PC-9 (cell line): ENCODE results near the gene LPAR1. TPM values are rescaled to one million over a fixed set of nuclear protein-coding genes. Genes with fewer than 3 reads are reported as not detected.

Experiments used
- BruUV-seq: library from RNA; stranded (reverse); fragments of 400-500 nt; replicated peaks from 2 replicates; lab custom pipeline; 2021; lab: Mats Ljungman, UMichigan
- CTCF ChIA-PET: fragments of 300-600 bp; sonication (Branson Sonifier 250); formaldehyde crosslinking; loops from one replicate; lab custom pipeline; 2022; ENCODE audit warnings: antibody characterized with exemption; lab: Charles Lee
- POLR2A ChIA-PET: fragments of 300-600 bp; sonication (Branson Sonifier 250); formaldehyde crosslinking; loops from one replicate; lab custom pipeline; 2022; ENCODE audit warnings: antibody characterized with exemption; ENCODE audit not compliant: unreplicated experiment; lab: Charles Lee
- DNase-seq, 2 experiments: peaks; one replicate each; pipeline versions ENCODE4 v3.0.0 to v3.0.0-alpha.2; 2015 to 2022; ENCODE audit warnings: mixed read lengths in 1 of 2
- H2AFZ ChIP-seq: fragments of 200-600 bp; sonication (generic); 2 replicates; pipeline ENCODE4 v1.8.1; 2017; ENCODE audit warnings: antibody characterized with exemption
- H3F3A ChIP-seq: fragments of 200-600 bp; sonication (generic); 2 replicates; pipeline ENCODE4 v1.8.1; 2017; ENCODE audit warnings: antibody characterized with exemption, mild to moderate bottlenecking, low read depth; ENCODE audit not compliant: insufficient read depth
- H3K27ac ChIP-seq: fragments of 200-600 bp; sonication (generic); 2 replicates; pipeline ENCODE4 v1.6.1; 2016; ENCODE audit warnings: mixed run types
- H3K27me3 ChIP-seq: fragments of 200-600 bp; sonication (generic); 2 replicates; pipeline ENCODE4 v1.6.1; 2016; ENCODE audit warnings: low read depth, mixed run types; ENCODE audit not compliant: insufficient read depth
- H3K36me3 ChIP-seq: fragments of 200-600 bp; sonication (generic); 2 replicates; pipeline ENCODE4 v1.6.1; 2016; ENCODE audit warnings: low read depth, mixed run types
- H3K4me1 ChIP-seq: fragments of 200-600 bp; sonication (generic); replicated peaks from 2 replicates; pipeline ENCODE4 v1.6.1; 2016; ENCODE audit warnings: mixed run types; ENCODE audit not compliant: insufficient read depth
- H3K4me2 ChIP-seq: fragments of 200-600 bp; sonication (generic); 2 replicates; pipeline ENCODE4 v1.6.1; 2017; ENCODE audit warnings: mixed run types
- H3K4me3 ChIP-seq: fragments of 200-600 bp; sonication (generic); 2 replicates; pipeline ENCODE4 v1.6.1; 2016; ENCODE audit warnings: mixed run types
- H3K79me2 ChIP-seq: fragments of 200-600 bp; sonication (generic); 2 replicates; pipeline ENCODE4 v1.6.1; 2017; ENCODE audit warnings: low read depth, mixed run types
- H3K9me2 ChIP-seq: fragments of 200-600 bp; sonication (generic); 2 replicates; pipeline ENCODE4 v1.8.1; 2017; ENCODE audit warnings: mild to moderate bottlenecking; ENCODE audit not compliant: insufficient read depth
- H3K9me3 ChIP-seq: fragments of 200-600 bp; sonication (generic); 2 replicates; pipeline ENCODE4 v1.8.1; 2016; ENCODE audit warnings: low read depth; ENCODE audit not compliant: insufficient read depth
- H4K20me1 ChIP-seq: fragments of 200-600 bp; sonication (generic); 2 replicates; pipeline ENCODE4 v1.8.1; 2017; ENCODE audit not compliant: insufficient read depth
- EZH2 ChIP-seq: fragments of 200-600 bp; sonication (generic); IDR thresholded peaks from 2 replicates; pipeline ENCODE4 v1.8.0; 2017; ENCODE audit warnings: antibody characterized with exemption, low read depth
- intact Hi-C: fragments of 100-400 bp; cut with micrococcal nuclease; formaldehyde crosslinking; loops from one replicate; pipeline ENCODE4 v1.10.0; 2022; ENCODE audit not compliant: unreplicated experiment
- total RNA-seq: library from RNA; stranded (reverse); gene quantifications from 2 replicates; pipeline ENCODE4 v1.2.3, GENCODE V29; 2021
- TF ChIP-seq, protein P1 (sequence below): fragments of 200-600 bp; sonication (generic); conservative IDR thresholded peaks from 2 replicates; pipeline ENCODE4 v1.6.1; 2017; ENCODE audit warnings: mixed run types, antibody characterized with exemption, mild to moderate bottlenecking, moderate library complexity

LPAR1 gene
- total RNA-seq, 1 experiment from 2014 or later: 11.8 TPM

DNA sequence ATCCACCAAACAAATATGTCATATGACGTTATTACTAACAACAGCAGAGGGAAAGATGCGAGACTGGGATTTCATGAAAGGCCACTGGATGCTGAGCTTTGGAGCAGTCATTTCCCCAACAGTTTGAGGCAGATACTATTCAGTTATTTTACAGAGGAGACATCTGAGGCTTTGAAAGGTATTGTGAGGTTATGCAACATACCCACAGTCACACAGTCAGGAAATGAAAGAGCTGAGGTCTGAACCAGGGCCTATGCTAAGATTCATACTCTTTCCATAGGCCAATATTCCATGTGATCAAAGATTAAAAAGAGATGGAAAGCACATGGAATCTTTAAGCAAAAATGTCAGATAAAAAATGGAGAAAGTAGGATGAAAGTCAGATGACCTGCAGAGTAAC, 63.0 kb downstream of the LPAR1 start:
- H3K27me3 ChIP-seq: no peaks in the 10 kb centered on the region
- no peak overlapping the region for H3K4me2 ChIP-seq
- peaks cover 9% of the 10 kb centered on the region; the same call in 1 of the 2 replicates for H3K79me2 ChIP-seq
- H3K9me3 ChIP-seq: peaks cover 3% of the 10 kb centered on the region; the same call in 1 of the 2 replicates
- ChIA-PET CTCF (no interaction called here), POLR2A (no interaction called here)
- TF ChIP-seq EZH2: no peak
- TF ChIP-seq, protein P1, sequence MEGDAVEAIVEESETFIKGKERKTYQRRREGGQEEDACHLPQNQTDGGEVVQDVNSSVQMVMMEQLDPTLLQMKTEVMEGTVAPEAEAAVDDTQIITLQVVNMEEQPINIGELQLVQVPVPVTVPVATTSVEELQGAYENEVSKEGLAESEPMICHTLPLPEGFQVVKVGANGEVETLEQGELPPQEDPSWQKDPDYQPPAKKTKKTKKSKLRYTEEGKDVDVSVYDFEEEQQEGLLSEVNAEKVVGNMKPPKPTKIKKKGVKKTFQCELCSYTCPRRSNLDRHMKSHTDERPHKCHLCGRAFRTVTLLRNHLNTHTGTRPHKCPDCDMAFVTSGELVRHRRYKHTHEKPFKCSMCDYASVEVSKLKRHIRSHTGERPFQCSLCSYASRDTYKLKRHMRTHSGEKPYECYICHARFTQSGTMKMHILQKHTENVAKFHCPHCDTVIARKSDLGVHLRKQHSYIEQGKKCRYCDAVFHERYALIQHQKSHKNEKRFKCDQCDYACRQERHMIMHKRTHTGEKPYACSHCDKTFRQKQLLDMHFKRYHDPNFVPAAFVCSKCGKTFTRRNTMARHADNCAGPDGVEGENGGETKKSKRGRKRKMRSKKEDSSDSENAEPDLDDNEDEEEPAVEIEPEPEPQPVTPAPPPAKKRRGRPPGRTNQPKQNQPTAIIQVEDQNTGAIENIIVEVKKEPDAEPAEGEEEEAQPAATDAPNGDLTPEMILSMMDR: no peak
- H4K20me1 ChIP-seq: no peaks in the 10 kb centered on the region
- no TSS peak for BruUV-seq
- H3F3A ChIP-seq: peaks cover 9% of the 10 kb centered on the region; the same call in 1 of the 2 replicates
- H3K27ac ChIP-seq: no peak overlapping the region
- no peaks in the 10 kb centered on the region for H3K9me2 ChIP-seq
- H3K4me3 ChIP-seq: no peak overlapping the region
- peaks cover 7% of the 10 kb centered on the region; the same call in 1 of the 2 replicates for H3K36me3 ChIP-seq
- no peak overlapping the region for H2AFZ ChIP-seq
- peaks cover 16% of the 10 kb centered on the region for H3K4me1 ChIP-seq
- DNase-seq: no peak
- intact Hi-C loops: loop anchor here (5.0 to 10.0 kb wide), 3 partner anchors 42 to 320 kb away; partner anchors contain the start of gene LPAR1

DNA sequence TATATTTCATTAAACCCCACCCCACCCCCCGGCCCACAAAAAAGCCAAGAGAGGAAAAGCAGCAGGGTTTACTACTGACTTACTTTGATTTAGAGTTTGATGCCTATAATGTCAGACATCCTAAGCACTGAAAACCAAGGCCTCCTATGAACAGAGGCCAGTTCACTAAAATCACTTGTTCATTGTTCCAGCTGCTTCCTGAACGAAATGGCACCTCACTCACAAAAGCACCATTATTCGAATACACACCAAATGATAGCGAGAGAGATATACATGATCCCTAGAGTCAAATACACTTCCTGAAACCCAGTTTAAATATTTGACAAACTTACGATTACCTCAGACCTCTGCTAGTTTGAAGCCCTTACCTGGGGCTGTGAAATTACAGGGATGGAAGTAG, 66.6 kb downstream of the LPAR1 start:
- H3K27ac ChIP-seq: no peak overlapping the region
- H3K4me2 ChIP-seq: no peak overlapping the region
- TF ChIP-seq EZH2: no peak
- TF ChIP-seq, protein P1: no peak
- no peak for DNase-seq
- POLR2A ChIA-PET: no interaction called here
- H3K4me1 ChIP-seq: peaks cover 20% of the 10 kb centered on the region
- no peaks in the 10 kb centered on the region for H3K27me3 ChIP-seq
- no peak overlapping the region for H2AFZ ChIP-seq
- H3K36me3 ChIP-seq: peaks cover 15% of the 10 kb centered on the region
- H3F3A ChIP-seq: peaks cover 21% of the 10 kb centered on the region; the same call in 1 of the 2 replicates
- H3K79me2 ChIP-seq: peaks cover 9% of the 10 kb centered on the region; the same call in 1 of the 2 replicates
- BruUV-seq: no TSS peak
- H3K4me3 ChIP-seq: no peak overlapping the region
- no peaks in the 10 kb centered on the region for H3K9me2 ChIP-seq
- intact Hi-C loops: loop anchor here (5.0 to 10.0 kb wide), 2 partner anchors 224 to 323 kb away; no protein-coding TSS in a partner anchor
- no peaks in the 10 kb centered on the region for H3K9me3 ChIP-seq
- H4K20me1 ChIP-seq: no peaks in the 10 kb centered on the region
- CTCF ChIA-PET: interaction anchor here (0.9 kb wide), 1 partner anchor 208 kb away, joined by 6 read pairs; no protein-coding TSS in a partner anchor

DNA sequence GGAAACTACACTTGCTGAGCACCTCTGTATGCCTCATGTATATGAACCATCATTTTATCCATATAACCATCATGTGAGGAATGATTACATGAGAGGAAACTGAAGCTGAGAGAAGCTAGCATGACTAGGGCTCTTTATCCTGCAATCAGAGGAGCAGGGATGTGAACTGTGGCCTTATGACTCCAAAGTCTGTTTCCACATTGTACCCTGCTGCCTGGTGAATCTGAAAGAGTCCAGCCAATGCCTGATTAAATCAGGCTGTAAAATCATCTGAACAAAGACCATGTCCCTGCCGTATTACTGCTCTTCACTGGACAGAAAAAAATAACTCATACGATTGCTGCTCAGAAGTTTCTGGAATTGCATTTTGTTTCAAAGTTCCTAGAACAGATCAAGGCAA, 67.0 kb downstream of the LPAR1 start:
- no peak overlapping the region for H2AFZ ChIP-seq
- no peak overlapping the region for H3K4me3 ChIP-seq
- H3K27ac ChIP-seq: no peak overlapping the region
- peaks cover 17% of the 10 kb centered on the region for H3K4me1 ChIP-seq
- TF ChIP-seq, protein P1: no peak
- TF ChIP-seq EZH2: no peak
- no peaks in the 10 kb centered on the region for H3K9me3 ChIP-seq
- ChIA-PET CTCF (interaction anchor here (0.9 kb wide), 1 partner anchor 209 kb away, joined by 6 read pairs; no protein-coding TSS in a partner anchor), POLR2A (no interaction called here)
- H3F3A ChIP-seq: peaks cover 21% of the 10 kb centered on the region; the same call in 1 of the 2 replicates
- BruUV-seq: no TSS peak
- DNase-seq: no peak
- H3K4me2 ChIP-seq: no peak overlapping the region
- peaks cover 15% of the 10 kb centered on the region for H3K36me3 ChIP-seq
- peaks cover 9% of the 10 kb centered on the region; the same call in 1 of the 2 replicates for H3K79me2 ChIP-seq
- intact Hi-C loops: loop anchor here (5.0 to 10.0 kb wide), 2 partner anchors 224 to 324 kb away; no protein-coding TSS in a partner anchor
- no peaks in the 10 kb centered on the region for H3K27me3 ChIP-seq
- H4K20me1 ChIP-seq: no peaks in the 10 kb centered on the region
- H3K9me2 ChIP-seq: no peaks in the 10 kb centered on the region
